Tibial nerve (tissue), 4 donors: ENCODE results near the gene PTPN7. TPM values are rescaled to one million over a fixed set of nuclear protein-coding genes. Genes with fewer than 3 reads are reported as not detected.
"Not testable (repeated sequence)": the region's sequence is repeated elsewhere in the genome, so short reads cannot be mapped to it uniquely, and the experiment has no call there.

Source experiments
- DNase-seq, 2 donors: peaks; one replicate each; pipeline ENCODE4 v3.0.0-alpha.2; 2019; ENCODE audit warnings: low spot score in 2 of 2
- H3K27ac ChIP-seq, 4 donors: fragments of 200-600 bp; sonication (generic) in 3 of 4; one replicate each; pipeline ENCODE4 v1.5.1; 2017 to 2019; ENCODE audit warnings: mild to moderate bottlenecking in 1 of 4
- H3K27me3 ChIP-seq, 2 donors: fragments of 200-600 bp; sonication (generic) in 1 of 2; one replicate each; pipeline versions ENCODE4 v1.5.1 to v1.6.0; 2017 to 2019
- H3K36me3 ChIP-seq, 3 donors: fragments of 200-600 bp; sonication (generic); one replicate each; pipeline ENCODE4 v1.5.1; 2018 to 2019
- H3K4me1 ChIP-seq, 4 donors: fragments of 200-600 bp; sonication (generic) in 3 of 4; one replicate each; pipeline ENCODE4 v1.5.1; 2017 to 2019
- H3K4me3 ChIP-seq, 4 donors: fragments of 200-600 bp; sonication (generic) in 3 of 4; one replicate each; pipeline ENCODE4 v1.5.1; 2017 to 2019; ENCODE audit warnings: mild to moderate bottlenecking in 1 of 4, moderate library complexity in 1 of 4
- H3K9me3 ChIP-seq, 4 donors: fragments of 200-600 bp; sonication (generic) in 3 of 4; one replicate each; pipeline ENCODE4 v1.5.1; 2017 to 2019
- CTCF ChIP-seq, 5 experiments: fragments of 200-600 bp in 3 of 5; fragments of 450-650 bp in 2 of 5; sonication (generic) in 3 of 5; IDR thresholded peaks; one replicate each; pipeline ENCODE4 v1.5.1; 2016 to 2019; ENCODE audit warnings: antibody characterized with exemption in 5 of 5, mild to moderate bottlenecking in 3 of 5, moderate library complexity in 2 of 5
- EP300 ChIP-seq, 2 donors: sonication (generic); formaldehyde crosslinking; IDR thresholded peaks; one replicate each; pipeline ENCODE4 v1.6.1; 2017; ENCODE audit warnings: antibody characterized with exemption in 2 of 2, mild to moderate bottlenecking in 1 of 2
- POLR2A ChIP-seq, 2 donors: fragments of 450-650 bp; IDR thresholded peaks; one replicate each; pipeline ENCODE4 v1.6.1; 2017; ENCODE audit warnings: antibody characterized with exemption in 2 of 2, mild to moderate bottlenecking in 2 of 2, moderate library complexity in 2 of 2
- WGBS, 2 donors: methylation state at CpG; one replicate each; pipeline ENCODE4 v1.1.5; 2018; 5-methylcytosine and 5-hydroxymethylcytosine counted together
- total RNA-seq, 4 donors: library from RNA; depleted of rRNA; stranded (reverse); fragments of >200 nt; gene quantifications; one replicate each; pipeline ENCODE4 v1.1.0, GENCODE V29; 2016

The PTPN7 gene
- total RNA-seq, 4 donors from 2014 or later, result 1.2 to 13.8 (median 6.8) TPM

DNA sequence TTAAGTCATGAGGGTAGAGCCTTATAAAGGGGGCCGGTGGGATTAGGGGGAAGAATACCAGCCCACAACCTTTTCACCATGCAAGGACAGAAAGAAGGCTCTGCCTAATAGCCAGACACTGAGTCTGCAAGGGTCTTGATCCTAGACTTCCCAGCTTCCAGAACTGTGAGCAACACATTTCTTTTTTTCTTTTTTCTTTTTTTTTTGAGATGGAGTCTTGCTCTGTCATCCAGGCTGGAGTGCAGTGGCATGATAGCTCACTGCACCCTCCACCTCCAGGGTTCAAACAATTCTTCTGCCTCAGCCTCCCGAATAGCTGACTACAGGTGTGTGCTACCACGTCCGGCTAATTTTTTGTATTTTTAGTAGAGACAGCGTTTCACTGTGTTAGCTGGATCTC lies 14.1 kb downstream of the PTPN7 start:
- H3K36me3 ChIP-seq, result no peaks in the 10 kb centered on the region
- H3K27ac ChIP-seq, result no peak overlapping the region
- H3K9me3 ChIP-seq, result no peaks in the 10 kb centered on the region
- TF ChIP-seq POLR2A (IDR thresholded peaks at IDR 0.05) (no peak), EP300 (IDR thresholded peaks at IDR 0.05) (no peak), CTCF (IDR thresholded peaks at IDR 0.05) (no peak)
- no peak overlapping the region for H3K4me3 ChIP-seq
- peaks cover 0 to 29% (median 21%) of the 10 kb centered on the region in 4 donors for H3K4me1 ChIP-seq
- 88 to 95% methylated on average over 5 of the region's 5 CpGs for WGBS, 2 donors
- no peaks in the 10 kb centered on the region for H3K27me3 ChIP-seq
- DNase-seq, result no peak

DNA sequence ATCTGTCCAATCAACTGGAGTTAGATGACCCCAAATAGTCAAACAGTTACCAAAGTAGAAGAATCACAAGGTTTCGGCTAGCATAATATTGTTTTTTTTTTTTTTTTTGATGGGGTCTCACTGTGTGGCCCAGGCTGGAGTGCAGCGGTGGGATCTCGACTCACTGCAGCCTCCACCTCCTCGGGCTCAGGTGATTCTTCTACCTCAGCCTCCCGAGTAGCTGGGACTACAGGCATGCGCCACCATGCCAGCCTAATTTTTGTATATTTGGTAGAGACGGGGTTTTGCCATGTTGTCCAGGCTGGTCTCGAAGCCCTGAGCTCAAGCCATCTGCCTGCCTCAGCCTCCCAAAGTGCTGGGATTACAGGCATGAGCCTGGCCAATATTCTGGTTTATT lies 14.7 kb downstream of the PTPN7 start:
- not testable (repeated sequence) for H3K4me3 ChIP-seq, DNase-seq, H3K27me3 ChIP-seq, H3K36me3 ChIP-seq, H3K9me3 ChIP-seq
- Histone ChIP-seq H3K4me1 (peaks cover 0 to 34% (median 23%) of the 10 kb centered on the region in 4 donors), H3K27ac (peak overlapping the region in 2 of 4 donors; percentile 95 to 99)
- WGBS, 2 donors, result 92 to 93% methylated on average over 8 of the region's 8 CpGs

- WGBS, 2 donors, result 3 to 7% methylated on average over 13 of the region's 13 CpGs
- peak overlapping the region; percentile 73 to 100 (median 96) for H3K4me3 ChIP-seq
- peaks cover 0 to 37% (median 23%) of the 10 kb centered on the region in 4 donors for H3K4me1 ChIP-seq
Observed at GRCh38 chr1:202145068-202145743, 15.2 kb downstream of the PTPN7 start.

GRCh38 chr1:202144402-202145067 lies 15.9 kb downstream of the PTPN7 start, which contains the start of gene ARL8A:
ARL8A (minus strand) TSS chr1:202144737; CDS start chr1:202144572, 165 bp downstream.
- H3K27me3 ChIP-seq, result no peaks in the 10 kb centered on the region
- TF ChIP-seq EP300 (IDR thresholded peaks at IDR 0.05), result peak in 1 of 2 donors; percentile 36
- TF ChIP-seq CTCF (IDR thresholded peaks at IDR 0.05), result peak in 1 of 5 experiments; percentile 14
- peak; percentile 67 to 77 for TF ChIP-seq POLR2A (IDR thresholded peaks at IDR 0.05)
- peak within 1 kb of the TSS; percentile 73 to 100 (median 96) for H3K4me3 ChIP-seq
- 0 to 4% methylated on average over 6 to 9 of the region's 82 CpGs for WGBS, 2 donors
- peak; percentile 45 to 54 for DNase-seq
- H3K36me3 ChIP-seq, result peaks cover 0 to 15% (median 0%) of the 10 kb centered on the region in 3 donors
- peaks cover 0 to 37% (median 23%) of the 10 kb centered on the region in 4 donors for H3K4me1 ChIP-seq
- no peaks in the 10 kb centered on the region for H3K9me3 ChIP-seq
- peak within 1 kb of the TSS; percentile 87 to 99 (median 92) for H3K27ac ChIP-seq

More at GRCh38 chr1:202145068-202145743, 15.2 kb downstream of the PTPN7 start:
- DNase-seq, result no peak
- Histone ChIP-seq H3K9me3 (no peaks in the 10 kb centered on the region), H3K27ac (peak overlapping the region; percentile 87 to 99 (median 92)), H3K36me3 (peaks cover 0 to 9% (median 0%) of the 10 kb centered on the region in 3 donors), H3K27me3 (no peaks in the 10 kb centered on the region)
- TF ChIP-seq POLR2A (IDR thresholded peaks at IDR 0.05), result no peak
- no peak for TF ChIP-seq EP300 (IDR thresholded peaks at IDR 0.05)
- no peak for TF ChIP-seq CTCF (IDR thresholded peaks at IDR 0.05)

DNA sequence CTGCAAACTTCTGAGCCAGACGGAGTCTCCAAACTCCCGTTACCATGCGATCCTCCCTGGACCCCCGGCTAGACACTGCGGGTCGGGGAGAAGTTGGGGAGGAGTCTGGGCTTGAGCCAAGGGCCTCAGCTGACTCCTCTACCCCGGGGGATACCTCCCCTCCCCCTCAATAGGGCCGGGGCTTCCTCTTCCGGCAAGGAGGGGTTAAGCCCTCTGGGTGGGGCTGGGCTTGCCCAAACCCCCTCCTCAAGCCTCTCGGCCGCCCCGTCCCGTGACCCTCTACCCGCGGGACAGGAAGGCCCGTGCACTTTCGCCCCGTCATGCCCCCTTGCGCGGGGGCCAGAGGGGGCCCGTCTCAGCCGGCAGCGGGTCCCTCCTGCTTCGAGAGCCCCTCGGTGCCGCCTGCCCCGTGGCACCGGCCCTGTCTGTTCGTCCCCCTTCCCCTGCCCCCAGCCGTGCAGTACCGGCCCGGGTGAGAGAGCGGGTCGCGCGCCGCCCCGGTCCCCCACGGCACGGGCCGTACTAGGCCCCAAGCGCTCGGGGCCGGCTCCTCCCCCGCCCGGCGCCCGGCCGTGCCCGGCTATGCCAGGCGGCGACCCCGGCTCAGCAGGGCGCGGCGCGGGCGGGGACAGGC lies 16.5 kb downstream of the PTPN7 start:
- no peak for DNase-seq
- 0 to 1% methylated on average over 18 to 25 of the region's 58 CpGs for WGBS, 2 donors

More for the DNA sequence above, 16.5 kb downstream of the PTPN7 start:
- Histone ChIP-seq H3K27me3 (no peaks in the 10 kb centered on the region), H3K27ac (peak overlapping the region; percentile 87 to 99 (median 92)), H3K4me1 (peaks cover 0 to 41% (median 23%) of the 10 kb centered on the region in 4 donors), H3K9me3 (no peaks in the 10 kb centered on the region), H3K4me3 (peak overlapping the region; percentile 73 to 100 (median 96)), H3K36me3 (peaks cover 0 to 18% (median 0%) of the 10 kb centered on the region in 3 donors)
- TF ChIP-seq EP300 (IDR thresholded peaks at IDR 0.05) (peak in 1 of 2 donors; percentile 22), POLR2A (IDR thresholded peaks at IDR 0.05) (no peak), CTCF (IDR thresholded peaks at IDR 0.05) (no peak)
